ENCODE measurements around the gene ATP2B2.

The ATP2B2 gene

GRCh38 chr3:10379161-10379560 is 126.2 kb downstream of the ATP2B2 start:
- no peaks in the 10 kb centered on the region for H3K9me3 ChIP-seq (ENCODE audit: insufficient read depth, low read depth, low read length)
- H3K4me3 ChIP-seq (ENCODE audit: low read length): no peak overlapping the region
- no peak overlapping the region for H3K9ac ChIP-seq (ENCODE audit: low read depth, low read length)
- peaks cover 3% of the 10 kb centered on the region; the same call in 1 of the 2 replicates for H3K4me1 ChIP-seq (ENCODE audit: insufficient read depth, low read length)
- no peak overlapping the region for H3K27ac ChIP-seq (ENCODE audit: low read length)
- H3K27me3 ChIP-seq (ENCODE audit: insufficient read depth, low read length): no peaks in the 10 kb centered on the region
- no peaks in the 10 kb centered on the region for H3K36me3 ChIP-seq (ENCODE audit: insufficient read depth, low read depth, low read length)

DNA sequence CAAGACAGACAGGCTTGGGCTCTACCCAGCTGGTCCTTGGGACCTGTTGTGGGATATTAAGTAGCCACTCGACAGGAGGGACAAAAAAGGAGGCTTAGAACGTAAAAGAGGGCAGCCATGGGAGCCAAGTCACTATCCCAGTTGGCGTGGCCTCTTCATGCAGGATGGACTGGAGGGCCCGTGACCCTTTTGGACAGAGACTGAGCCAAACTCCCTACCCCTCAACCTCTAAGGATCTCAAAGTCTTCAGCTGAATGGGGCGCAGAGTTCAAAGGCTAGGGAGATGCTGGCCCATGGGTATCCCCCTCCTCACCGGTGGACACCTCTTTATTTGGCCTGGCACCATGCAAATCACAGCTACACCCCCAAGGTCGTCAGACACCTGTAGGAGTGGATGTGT is 126.6 kb downstream of the ATP2B2 start:
- no peak overlapping the region for H3K4me3 ChIP-seq (ENCODE audit: low read length)
- no peak overlapping the region for H3K9ac ChIP-seq (ENCODE audit: low read depth, low read length)
- H3K4me1 ChIP-seq (ENCODE audit: insufficient read depth, low read length): peaks cover 3% of the 10 kb centered on the region; the same call in 1 of the 2 replicates
- no peak overlapping the region for H3K27ac ChIP-seq (ENCODE audit: low read length)
- no peaks in the 10 kb centered on the region for H3K9me3 ChIP-seq (ENCODE audit: insufficient read depth, low read depth, low read length)
- H3K36me3 ChIP-seq (ENCODE audit: insufficient read depth, low read depth, low read length): no peaks in the 10 kb centered on the region
- no peaks in the 10 kb centered on the region for H3K27me3 ChIP-seq (ENCODE audit: insufficient read depth, low read length)

DNA sequence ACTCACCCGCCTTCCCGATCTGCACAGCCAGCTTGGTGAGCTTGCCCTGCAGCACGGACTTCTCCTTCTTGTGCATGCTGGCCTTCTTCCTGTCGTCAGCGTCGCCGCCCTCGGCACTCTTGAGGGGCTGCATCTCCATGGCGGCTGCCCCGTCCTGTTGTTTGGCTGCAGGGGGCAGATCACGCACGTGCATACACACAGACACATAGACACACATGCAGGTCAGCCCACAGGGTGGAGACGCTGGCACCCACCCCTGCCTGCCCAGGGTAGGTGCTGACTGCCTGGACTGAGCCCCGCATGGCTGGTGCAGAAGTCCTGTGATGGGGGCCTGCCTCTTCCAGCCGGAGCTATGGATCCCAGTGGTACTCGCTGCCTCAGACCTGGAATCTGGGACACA is 127.1 kb downstream of the ATP2B2 start:
- H3K36me3 ChIP-seq (ENCODE audit: insufficient read depth, low read depth, low read length): no peaks in the 10 kb centered on the region

DNA sequence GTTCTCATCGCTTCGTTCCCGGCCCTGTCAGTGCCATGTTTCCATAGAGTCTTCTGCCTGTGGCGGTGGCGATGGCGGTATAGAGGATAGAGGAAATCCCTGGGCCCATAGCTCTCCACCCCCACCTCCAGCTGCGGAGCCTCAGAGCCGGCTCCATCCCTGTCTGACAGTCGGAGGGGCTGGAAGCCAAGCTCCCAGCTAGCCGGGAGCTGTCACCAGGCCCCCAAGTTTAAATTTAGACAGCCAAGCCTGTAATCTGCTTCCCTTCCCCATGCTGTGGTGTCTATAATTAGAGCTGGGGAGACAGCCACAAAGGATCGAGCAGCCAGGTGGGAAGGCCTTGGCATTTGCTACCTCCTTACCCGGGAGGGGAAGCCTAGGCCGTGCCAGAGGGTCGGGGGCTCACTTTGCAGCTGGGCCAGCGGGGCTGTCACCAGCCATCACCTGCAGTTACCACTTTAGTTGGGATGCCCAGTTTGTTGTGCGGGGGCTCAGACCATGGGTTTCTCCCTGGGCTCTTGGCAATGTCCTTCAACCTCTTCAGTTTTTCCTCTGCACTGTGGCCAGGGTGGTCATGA is 128.1 kb downstream of the ATP2B2 start:
- no peaks in the 10 kb centered on the region for H3K36me3 ChIP-seq (ENCODE audit: insufficient read depth, low read depth, low read length)
- H3K27ac ChIP-seq (ENCODE audit: low read length): no peak overlapping the region
- H3K27me3 ChIP-seq (ENCODE audit: insufficient read depth, low read length): no peaks in the 10 kb centered on the region
- no peak overlapping the region for H3K9ac ChIP-seq (ENCODE audit: low read depth, low read length)
- H3K9me3 ChIP-seq (ENCODE audit: insufficient read depth, low read depth, low read length): no peaks in the 10 kb centered on the region
- H3K4me3 ChIP-seq (ENCODE audit: low read length): no peak overlapping the region
- H3K4me1 ChIP-seq (ENCODE audit: insufficient read depth, low read length): peaks cover 7% of the 10 kb centered on the region; the same call in 1 of the 2 replicates

More for the DNA sequence above, 127.1 kb downstream of the ATP2B2 start:
- H3K4me3 ChIP-seq (ENCODE audit: low read length): no peak overlapping the region
- no peak overlapping the region for H3K27ac ChIP-seq (ENCODE audit: low read length)
- H3K9ac ChIP-seq (ENCODE audit: low read depth, low read length): no peak overlapping the region
- H3K4me1 ChIP-seq (ENCODE audit: insufficient read depth, low read length): peaks cover 3% of the 10 kb centered on the region; the same call in 1 of the 2 replicates
- no peaks in the 10 kb centered on the region for H3K27me3 ChIP-seq (ENCODE audit: insufficient read depth, low read length)
- no peaks in the 10 kb centered on the region for H3K9me3 ChIP-seq (ENCODE audit: insufficient read depth, low read depth, low read length)

GRCh38 chr3:10376353-10376752 is 129.0 kb downstream of the ATP2B2 start:
- H3K4me3 ChIP-seq (ENCODE audit: low read length): no peak overlapping the region
- H3K27me3 ChIP-seq (ENCODE audit: insufficient read depth, low read length): no peaks in the 10 kb centered on the region
- no peak overlapping the region for H3K27ac ChIP-seq (ENCODE audit: low read length)
- H3K9ac ChIP-seq (ENCODE audit: low read depth, low read length): no peak overlapping the region
- no peaks in the 10 kb centered on the region for H3K36me3 ChIP-seq (ENCODE audit: insufficient read depth, low read depth, low read length)
- peaks cover 6% of the 10 kb centered on the region; the same call in 1 of the 2 replicates for H3K4me1 ChIP-seq (ENCODE audit: insufficient read depth, low read length)
- H3K9me3 ChIP-seq (ENCODE audit: insufficient read depth, low read depth, low read length): no peaks in the 10 kb centered on the region

- no peaks in the 10 kb centered on the region for H3K36me3 ChIP-seq (ENCODE audit: insufficient read depth, low read depth, low read length)
- H3K27ac ChIP-seq (ENCODE audit: low read length): no peak overlapping the region
- H3K9ac ChIP-seq (ENCODE audit: low read depth, low read length): no peak overlapping the region
- 0 out of 2 replicates have a peak, but pooled peaks cover 5% of the 10 kb centered on the region for H3K9me3 ChIP-seq (ENCODE audit: insufficient read depth, low read depth, low read length)
- H3K27me3 ChIP-seq (ENCODE audit: insufficient read depth, low read length): no peaks in the 10 kb centered on the region
- H3K4me3 ChIP-seq (ENCODE audit: low read length): no peak overlapping the region
- peaks cover 5% of the 10 kb centered on the region; the same call in 1 of the 2 replicates for H3K4me1 ChIP-seq (ENCODE audit: insufficient read depth, low read length)
Observed at GRCh38 chr3:10375296-10376053, 129.9 kb downstream of the ATP2B2 start.

DNA sequence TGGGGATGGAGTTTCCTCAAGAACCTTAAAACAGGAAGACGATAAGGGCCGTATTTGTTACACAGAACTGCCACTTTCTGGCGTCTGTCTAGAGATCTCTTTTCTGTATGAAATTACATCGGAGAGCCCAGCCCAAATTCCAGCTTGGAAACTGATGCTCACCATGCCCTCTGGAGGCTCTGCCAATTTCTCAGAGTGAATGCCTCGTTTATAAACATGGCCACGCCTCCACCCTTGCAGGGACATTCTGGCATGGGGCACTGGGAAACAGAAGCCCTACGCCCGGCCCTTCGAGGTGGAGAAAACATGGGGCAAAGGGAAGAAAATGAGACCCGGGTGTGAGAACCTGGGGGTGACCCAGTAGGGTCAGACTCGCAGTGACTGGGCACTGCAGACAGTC is 131.1 kb downstream of the ATP2B2 start:
- Histone ChIP-seq H3K9me3 (ENCODE audit: insufficient read depth, low read depth, low read length) (0 out of 2 replicates have a peak, but pooled peaks cover 5% of the 10 kb centered on the region), H3K9ac (ENCODE audit: low read depth, low read length) (no peak overlapping the region), H3K4me1 (ENCODE audit: insufficient read depth, low read length) (peaks cover 5% of the 10 kb centered on the region; the same call in 1 of the 2 replicates), H3K36me3 (ENCODE audit: insufficient read depth, low read depth, low read length) (no peaks in the 10 kb centered on the region), H3K4me3 (ENCODE audit: low read length) (no peak overlapping the region), H3K27me3 (ENCODE audit: insufficient read depth, low read length) (no peaks in the 10 kb centered on the region), H3K27ac (ENCODE audit: low read length) (no peak overlapping the region)

DNA sequence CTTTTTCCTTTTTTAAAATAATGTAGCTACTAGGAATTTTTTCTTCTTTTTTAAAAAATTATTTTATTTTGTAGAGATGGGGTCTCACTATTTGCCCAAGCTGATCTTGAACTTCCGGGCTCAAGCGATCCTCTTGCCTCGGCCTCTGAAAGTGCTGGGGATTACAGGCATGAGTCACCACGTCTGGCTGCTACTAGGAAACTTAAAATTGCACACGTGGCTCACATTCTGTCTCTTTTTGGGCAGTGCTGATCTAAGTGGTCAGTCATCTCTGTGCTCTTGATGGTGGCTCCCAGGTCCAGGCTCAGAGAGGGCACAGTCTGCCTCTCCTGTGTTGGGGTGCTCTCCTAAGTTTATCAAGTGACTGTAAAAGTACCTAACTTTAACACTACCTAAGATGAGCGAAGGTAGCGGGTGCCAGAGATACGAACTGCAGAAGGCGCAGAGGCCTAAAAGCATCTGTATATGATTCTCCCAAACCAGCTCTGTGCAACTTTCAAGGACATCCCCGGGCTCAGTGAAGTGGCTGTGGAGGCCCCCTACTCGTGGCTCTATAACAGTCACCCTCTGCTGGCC is 131.6 kb downstream of the ATP2B2 start:
- no peaks in the 10 kb centered on the region for H3K27me3 ChIP-seq (ENCODE audit: insufficient read depth, low read length)
- H3K4me1 ChIP-seq (ENCODE audit: insufficient read depth, low read length): peaks cover 5% of the 10 kb centered on the region; the same call in 1 of the 2 replicates
- no peaks in the 10 kb centered on the region for H3K36me3 ChIP-seq (ENCODE audit: insufficient read depth, low read depth, low read length)
- no peak overlapping the region for H3K4me3 ChIP-seq (ENCODE audit: low read length)
- H3K9me3 ChIP-seq (ENCODE audit: insufficient read depth, low read depth, low read length): 0 out of 2 replicates have a peak, but pooled peaks cover 5% of the 10 kb centered on the region
- no peak overlapping the region for H3K27ac ChIP-seq (ENCODE audit: low read length)
- no peak overlapping the region for H3K9ac ChIP-seq (ENCODE audit: low read depth, low read length)

- H3K27me3 ChIP-seq (ENCODE audit: insufficient read depth, low read length): no peaks in the 10 kb centered on the region
- no peaks in the 10 kb centered on the region for H3K36me3 ChIP-seq (ENCODE audit: insufficient read depth, low read depth, low read length)
- H3K9ac ChIP-seq (ENCODE audit: low read depth, low read length): peak overlapping the region; percentile 31; the same call in 1 of the 2 replicates
- H3K4me3 ChIP-seq (ENCODE audit: low read length): no peak overlapping the region
- H3K27ac ChIP-seq (ENCODE audit: low read length): no peak overlapping the region
- 0 out of 2 replicates have a peak, but pooled peaks cover 5% of the 10 kb centered on the region for H3K9me3 ChIP-seq (ENCODE audit: insufficient read depth, low read depth, low read length)
- peaks cover 6% of the 10 kb centered on the region; the same call in 1 of the 2 replicates for H3K4me1 ChIP-seq (ENCODE audit: insufficient read depth, low read length)
Observed at GRCh38 chr3:10371789-10372188, 133.6 kb downstream of the ATP2B2 start.

DNA sequence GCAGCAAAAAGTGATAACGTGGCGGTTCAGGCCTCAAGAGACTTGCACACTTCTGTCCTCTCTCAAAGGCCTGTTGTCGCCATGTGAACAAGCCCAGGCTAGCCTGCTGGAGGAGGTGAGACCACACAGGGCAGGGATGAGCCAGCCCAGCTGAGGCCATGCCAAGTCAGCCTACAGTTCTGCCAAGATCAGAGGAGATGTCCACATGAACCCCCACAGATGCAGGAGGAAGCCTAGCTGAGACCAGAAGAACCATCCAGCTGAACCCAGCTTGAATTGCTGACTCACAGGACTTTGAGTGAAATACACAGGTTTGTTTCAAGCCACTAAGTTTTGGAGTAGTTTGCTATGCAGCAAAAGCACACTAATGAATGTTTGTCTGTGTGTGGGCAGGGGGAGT is 134.2 kb downstream of the ATP2B2 start:
- no peak overlapping the region for H3K27ac ChIP-seq (ENCODE audit: low read length)
- no peak overlapping the region for H3K4me3 ChIP-seq (ENCODE audit: low read length)
- H3K9me3 ChIP-seq (ENCODE audit: insufficient read depth, low read depth, low read length): 0 out of 2 replicates have a peak, but pooled peaks cover 5% of the 10 kb centered on the region
- H3K9ac ChIP-seq (ENCODE audit: low read depth, low read length): no peak overlapping the region
- H3K4me1 ChIP-seq (ENCODE audit: insufficient read depth, low read length): peaks cover 12% of the 10 kb centered on the region; the same call in 1 of the 2 replicates
- no peaks in the 10 kb centered on the region for H3K36me3 ChIP-seq (ENCODE audit: insufficient read depth, low read depth, low read length)
- H3K27me3 ChIP-seq (ENCODE audit: insufficient read depth, low read length): no peaks in the 10 kb centered on the region

DNA sequence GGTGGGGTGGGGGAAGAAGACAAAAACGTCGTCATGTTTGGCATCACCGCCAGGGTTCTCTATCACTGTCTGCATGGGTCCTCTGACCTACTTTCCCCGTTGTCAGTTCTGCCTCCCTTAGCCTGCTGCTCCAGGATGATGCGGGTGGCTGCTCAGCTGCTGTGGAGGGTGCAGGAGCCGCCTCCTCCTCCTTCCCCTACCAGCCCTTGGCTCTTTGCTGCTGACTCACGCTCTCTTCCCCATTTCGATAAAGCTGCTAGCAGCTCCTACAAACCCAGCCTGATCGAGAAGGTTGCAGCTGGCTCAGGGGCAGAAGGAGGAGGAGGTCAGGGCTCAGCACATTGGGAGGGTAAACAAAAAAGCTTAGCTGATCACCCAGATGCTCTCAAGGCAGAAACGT is 135.0 kb downstream of the ATP2B2 start:
- no peak overlapping the region for H3K9ac ChIP-seq (ENCODE audit: low read depth, low read length)
- no peaks in the 10 kb centered on the region for H3K27me3 ChIP-seq (ENCODE audit: insufficient read depth, low read length)
- no peaks in the 10 kb centered on the region for H3K36me3 ChIP-seq (ENCODE audit: insufficient read depth, low read depth, low read length)
- H3K4me3 ChIP-seq (ENCODE audit: low read length): no peak overlapping the region
- H3K9me3 ChIP-seq (ENCODE audit: insufficient read depth, low read depth, low read length): 0 out of 2 replicates have a peak, but pooled peaks cover 5% of the 10 kb centered on the region
- peaks cover 14% of the 10 kb centered on the region; the same call in 1 of the 2 replicates for H3K4me1 ChIP-seq (ENCODE audit: insufficient read depth, low read length)
- no peak overlapping the region for H3K27ac ChIP-seq (ENCODE audit: low read length)
